Stimulated activated effector memory CD8-positive, alpha-beta T cell treated with anti-CD3 and anti-CD28 coated beads, Interleukin-12 subunit alpha, Interleukin-12 subunit beta, amount 100 ng/mL, for 72 hours (primary cell): ENCODE data around the gene CELF5.
A peak's percentile ranks its signal among the peaks of the same experiment; 100 is the strongest.

Experiments used
- ATAC-seq: fragments of 150-1000 bp; cut with Tn5 transposase; 2 replicates; pipeline ENCODE4 v1.10.0; 2021
- DNase-seq, 2 donors: peaks; one replicate each; pipeline ENCODE4 v3.0.0; 2021 to 2022; ENCODE audit warnings: low spot score in 2 of 2
- H3K27ac Mint-ChIP-seq: one replicate; pipeline ENCODE4 v1.8.0; 2022; ENCODE audit warnings: mild to moderate bottlenecking, mixed read lengths
- H3K36me3 Mint-ChIP-seq: one replicate; pipeline ENCODE4 v1.8.0; 2022; ENCODE audit warnings: mild to moderate bottlenecking, mixed read lengths
- H3K4me1 Mint-ChIP-seq: one replicate; pipeline ENCODE4 v1.8.0; 2022; ENCODE audit warnings: mixed read lengths
- H3K4me3 Mint-ChIP-seq: one replicate; pipeline ENCODE4 v1.8.0; 2022; ENCODE audit warnings: mild to moderate bottlenecking, mixed read lengths
- H3K9me3 Mint-ChIP-seq: one replicate; pipeline ENCODE4 v1.8.0; 2022; ENCODE audit warnings: mixed read lengths

The CELF5 gene

DNA sequence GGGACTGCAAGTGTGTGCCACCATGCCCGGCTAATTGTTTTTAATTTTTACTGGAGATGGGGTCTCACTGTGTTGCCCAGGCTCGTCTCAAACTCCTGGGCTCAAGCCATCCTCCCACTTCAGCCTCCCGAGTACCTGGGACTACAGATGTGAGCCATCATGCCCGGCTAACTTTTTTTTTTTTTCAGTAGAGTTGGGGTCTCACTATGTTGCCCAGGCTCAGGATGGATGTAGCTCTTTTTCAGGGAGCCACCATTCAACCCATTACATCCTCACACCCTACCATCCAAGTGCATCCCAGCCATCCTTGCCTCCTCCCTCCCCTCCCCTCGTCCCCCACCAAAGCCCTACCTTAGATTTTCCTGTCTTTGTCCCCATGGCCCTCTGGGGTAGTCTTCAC is 14.9 kb downstream of the CELF5 start:
- ATAC-seq (no peak), DNase-seq (no peak)
- H3K4me3 Mint-ChIP-seq = no peak overlapping the region
- no peaks in the 10 kb centered on the region for H3K36me3 Mint-ChIP-seq
- H3K27ac Mint-ChIP-seq = no peak overlapping the region
- peaks cover 3% of the 10 kb centered on the region for H3K9me3 Mint-ChIP-seq
- no peaks in the 10 kb centered on the region for H3K4me1 Mint-ChIP-seq

DNA sequence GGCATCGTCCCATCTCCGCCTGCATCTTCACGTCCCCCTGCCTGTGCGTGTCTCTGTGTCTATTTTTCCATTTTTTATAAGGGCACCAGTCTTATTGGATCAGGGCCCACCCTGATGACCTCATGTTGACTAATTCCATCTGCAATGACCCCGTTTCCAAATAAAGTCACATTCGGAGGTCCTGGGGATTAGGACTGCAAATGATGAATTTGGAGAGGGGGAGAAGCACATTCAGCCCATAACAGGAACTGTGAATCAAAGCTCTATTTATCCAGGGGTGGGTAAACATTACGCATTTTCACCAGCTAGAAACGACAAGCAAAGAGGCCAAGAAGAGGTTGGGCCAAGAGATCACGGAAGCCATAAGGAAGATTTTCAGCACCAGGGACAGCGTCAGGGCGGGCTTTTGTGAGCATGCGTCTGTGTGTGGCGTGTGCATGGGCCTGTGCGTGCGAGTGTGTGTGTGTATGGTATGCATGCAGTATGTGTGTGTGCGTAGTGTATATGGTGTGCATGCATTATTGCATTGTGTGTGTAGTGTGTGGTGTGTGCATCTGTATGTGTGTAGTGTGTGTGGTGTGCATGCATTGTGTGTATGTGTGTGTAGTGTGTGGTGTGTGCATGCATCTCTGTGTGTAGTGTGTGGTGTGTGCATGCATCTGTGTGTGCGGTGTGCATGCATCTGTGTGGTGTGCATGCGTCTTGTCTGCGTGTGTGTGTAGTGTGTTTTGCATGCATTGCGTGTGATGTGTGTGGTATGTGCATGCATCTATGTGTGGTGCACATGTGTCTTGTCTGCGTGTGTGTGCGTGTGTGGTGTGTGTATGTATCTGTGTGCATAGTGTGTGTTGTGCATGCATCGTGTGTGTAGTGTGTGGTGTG is 19.6 kb downstream of the CELF5 start:
- no peak overlapping the region for H3K27ac Mint-ChIP-seq
- H3K4me3 Mint-ChIP-seq = no peak overlapping the region
- ATAC-seq = peak; percentile 21
- no peaks in the 10 kb centered on the region for H3K9me3 Mint-ChIP-seq
- H3K4me1 Mint-ChIP-seq = peaks cover 6% of the 10 kb centered on the region
- no peaks in the 10 kb centered on the region for H3K36me3 Mint-ChIP-seq
- DNase-seq = no peak

DNA sequence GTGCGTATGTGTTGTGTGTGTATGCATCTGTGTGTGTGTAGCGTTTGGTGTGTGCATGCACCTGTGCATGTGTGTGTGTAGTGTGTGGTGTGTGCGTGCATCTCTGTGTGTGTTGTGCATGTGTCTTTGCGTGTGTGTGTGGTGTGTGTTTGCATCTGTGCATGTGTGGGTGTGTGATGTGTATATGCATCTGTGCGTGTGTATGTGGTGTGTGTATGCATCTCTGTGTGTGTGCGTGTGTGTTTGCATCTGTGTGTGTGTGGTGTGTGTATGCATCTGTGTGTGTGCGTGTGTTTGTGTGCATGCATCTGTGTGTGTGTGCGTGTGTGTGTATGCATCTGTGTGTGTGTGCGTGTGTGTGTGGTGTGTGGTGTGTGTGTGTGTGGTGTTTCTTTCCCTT is 20.6 kb downstream of the CELF5 start:
- DNase-seq (no peak), ATAC-seq (no peak)
- no peak overlapping the region for H3K27ac Mint-ChIP-seq
- no peaks in the 10 kb centered on the region for H3K36me3 Mint-ChIP-seq
- H3K4me1 Mint-ChIP-seq = peaks cover 12% of the 10 kb centered on the region
- no peak overlapping the region for H3K4me3 Mint-ChIP-seq
- H3K9me3 Mint-ChIP-seq = no peaks in the 10 kb centered on the region

DNA sequence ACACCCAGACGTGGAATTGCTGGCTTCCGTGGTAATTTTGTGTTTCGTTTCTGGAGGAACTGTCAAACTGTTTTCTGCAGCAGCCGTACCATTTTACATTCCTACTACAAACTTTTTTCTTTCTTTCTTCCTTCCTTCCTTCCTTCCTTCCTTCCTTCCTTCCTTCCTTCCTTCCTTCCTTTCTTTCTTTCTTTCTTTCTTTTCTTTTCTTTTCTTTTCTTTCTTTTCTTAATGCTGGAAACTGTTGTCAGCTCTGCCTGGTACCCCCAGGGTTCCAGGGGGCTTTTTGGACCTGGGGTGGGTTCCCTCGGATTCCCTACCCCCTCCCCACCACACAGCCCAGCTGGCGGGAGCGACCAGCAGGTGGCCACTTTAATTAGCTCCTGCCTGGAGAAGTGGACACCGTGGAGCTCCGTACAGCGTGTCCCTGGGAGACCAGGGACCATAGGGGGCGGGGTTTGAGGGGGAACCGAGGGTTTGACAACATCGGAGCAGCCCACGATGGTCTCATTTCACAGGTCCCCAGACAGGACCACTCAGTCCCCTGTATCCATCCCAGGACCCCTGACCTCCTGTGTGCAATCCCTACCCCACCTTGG is 24.4 kb downstream of the CELF5 start:
- Mint-ChIP-seq H3K4me3 (no peak overlapping the region), H3K27ac (no peak overlapping the region), H3K4me1 (peaks cover 12% of the 10 kb centered on the region), H3K36me3 (no peaks in the 10 kb centered on the region), H3K9me3 (no peaks in the 10 kb centered on the region)
- no peak for DNase-seq
- ATAC-seq = no peak

DNA sequence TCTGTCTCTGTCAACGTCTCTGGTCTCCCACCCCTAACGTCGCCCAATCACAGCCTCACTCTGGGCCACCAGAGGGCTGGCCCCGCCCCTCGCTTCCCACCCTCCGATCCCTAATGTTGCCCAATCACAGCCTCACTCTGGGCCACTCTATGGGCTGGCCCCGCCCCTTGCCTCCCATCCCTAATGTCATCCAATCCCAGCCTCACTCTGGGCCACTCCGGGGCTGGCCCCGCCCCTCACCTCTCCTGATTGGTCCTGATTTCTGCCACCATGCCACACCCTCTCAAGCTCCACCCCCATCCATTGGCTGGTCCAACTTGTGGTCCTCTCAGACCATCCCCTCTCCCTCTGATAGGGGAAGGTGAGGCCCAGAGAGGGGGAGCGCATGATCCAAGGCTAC is 24.9 kb downstream of the CELF5 start:
- Mint-ChIP-seq H3K9me3 (peaks cover 2% of the 10 kb centered on the region), H3K4me3 (no peak overlapping the region), H3K4me1 (peaks cover 12% of the 10 kb centered on the region), H3K27ac (no peak overlapping the region), H3K36me3 (no peaks in the 10 kb centered on the region)
- no peak for DNase-seq
- ATAC-seq = peak; percentile 55

DNA sequence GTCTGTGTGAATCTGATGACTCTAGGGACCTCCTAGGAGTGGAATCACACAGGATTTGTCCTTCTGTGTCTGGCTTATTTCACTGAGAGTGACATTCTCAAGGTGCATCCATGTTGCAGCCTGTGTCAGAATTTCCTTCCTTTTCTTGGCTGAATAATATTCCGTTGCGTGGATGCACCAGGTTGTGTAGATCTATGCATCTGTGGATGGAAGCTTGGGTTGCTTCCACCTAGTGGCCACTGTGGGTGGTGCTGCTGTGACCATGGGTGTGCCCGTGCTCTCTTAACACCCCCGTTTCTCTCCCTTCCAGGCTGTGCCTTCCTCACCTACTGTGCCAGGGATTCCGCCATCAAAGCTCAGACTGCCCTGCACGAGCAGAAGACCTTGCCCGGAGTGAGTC is 26.2 kb downstream of the CELF5 start:
- H3K4me3 Mint-ChIP-seq = no peak overlapping the region
- H3K36me3 Mint-ChIP-seq = no peaks in the 10 kb centered on the region
- DNase-seq = peak in 1 of 2 donors; percentile 61
- H3K27ac Mint-ChIP-seq = peak overlapping the region; percentile 46
- ATAC-seq = peak; percentile 75
- H3K9me3 Mint-ChIP-seq = peaks cover 7% of the 10 kb centered on the region
- H3K4me1 Mint-ChIP-seq = peaks cover 12% of the 10 kb centered on the region

DNA sequence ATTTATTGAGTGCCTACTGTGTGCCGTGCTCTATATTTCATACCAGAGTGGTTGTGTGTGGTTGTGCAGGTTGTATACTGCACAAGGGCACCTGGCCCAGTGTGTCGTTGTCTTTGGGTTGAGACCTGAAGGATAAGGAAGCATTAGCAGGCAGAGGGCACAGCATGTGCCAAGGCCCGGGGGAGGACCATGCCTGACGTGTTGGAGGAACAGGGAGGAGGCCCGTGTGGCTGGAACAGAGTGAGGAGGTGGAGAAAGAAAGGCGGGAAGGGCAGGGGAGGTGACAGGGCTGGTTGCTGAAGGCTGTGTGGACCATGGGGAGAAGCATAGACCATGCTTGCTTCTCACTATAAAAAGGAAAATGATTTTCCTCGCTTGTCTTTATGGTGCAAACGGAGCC is 26.8 kb downstream of the CELF5 start:
- H3K27ac Mint-ChIP-seq = peak overlapping the region; percentile 46
- peaks cover 12% of the 10 kb centered on the region for H3K4me1 Mint-ChIP-seq
- peaks cover 7% of the 10 kb centered on the region for H3K9me3 Mint-ChIP-seq
- ATAC-seq (no peak), DNase-seq (no peak)
- H3K36me3 Mint-ChIP-seq = no peaks in the 10 kb centered on the region
- H3K4me3 Mint-ChIP-seq = no peak overlapping the region

DNA sequence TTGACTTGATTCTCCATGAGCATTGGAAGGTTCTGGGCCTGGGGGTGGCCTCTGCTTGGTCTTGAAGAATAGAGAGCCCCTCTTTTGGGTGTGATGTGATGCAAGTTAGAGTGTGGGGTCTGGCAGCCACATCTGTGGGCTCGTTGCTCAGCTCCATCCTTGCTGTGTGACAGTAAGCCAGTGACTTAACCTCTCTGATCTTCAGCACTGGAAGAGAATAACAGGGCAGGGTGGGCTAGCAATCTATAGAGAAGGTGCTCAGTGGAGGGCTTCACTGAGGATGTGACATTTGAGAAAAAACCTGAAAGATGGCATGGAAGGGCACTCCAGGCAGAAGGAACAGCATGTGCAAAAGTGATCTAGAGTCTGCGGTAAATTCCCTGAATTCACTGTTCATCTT is 28.2 kb downstream of the CELF5 start:
- Mint-ChIP-seq H3K9me3 (peaks cover 7% of the 10 kb centered on the region), H3K4me3 (no peak overlapping the region), H3K4me1 (peaks cover 12% of the 10 kb centered on the region), H3K36me3 (no peaks in the 10 kb centered on the region), H3K27ac (no peak overlapping the region)
- DNase-seq = no peak
- ATAC-seq = no peak

DNA sequence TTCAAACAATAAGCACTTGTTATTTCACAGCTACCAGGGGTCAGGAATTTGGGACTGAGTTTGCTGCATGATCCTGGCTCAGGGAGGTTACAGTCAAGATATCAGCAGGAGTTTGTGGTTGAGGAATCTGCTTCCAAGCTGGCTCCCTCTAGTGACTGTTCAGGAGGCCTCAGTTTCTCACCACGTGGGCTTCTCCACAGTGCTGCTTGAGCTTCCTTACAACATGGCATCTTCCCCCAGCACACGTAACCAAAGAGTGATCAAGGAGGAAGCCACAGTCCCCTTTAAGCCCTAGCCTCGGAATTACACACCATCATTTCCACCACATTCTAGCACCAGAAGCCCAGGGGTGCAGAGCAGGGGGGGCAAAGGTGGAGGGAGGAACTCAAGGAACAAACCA is 28.8 kb downstream of the CELF5 start:
- peaks cover 7% of the 10 kb centered on the region for H3K9me3 Mint-ChIP-seq
- H3K27ac Mint-ChIP-seq = no peak overlapping the region
- no peaks in the 10 kb centered on the region for H3K36me3 Mint-ChIP-seq
- DNase-seq = no peak
- no peak for ATAC-seq
- peaks cover 12% of the 10 kb centered on the region for H3K4me1 Mint-ChIP-seq
- H3K4me3 Mint-ChIP-seq = no peak overlapping the region

DNA sequence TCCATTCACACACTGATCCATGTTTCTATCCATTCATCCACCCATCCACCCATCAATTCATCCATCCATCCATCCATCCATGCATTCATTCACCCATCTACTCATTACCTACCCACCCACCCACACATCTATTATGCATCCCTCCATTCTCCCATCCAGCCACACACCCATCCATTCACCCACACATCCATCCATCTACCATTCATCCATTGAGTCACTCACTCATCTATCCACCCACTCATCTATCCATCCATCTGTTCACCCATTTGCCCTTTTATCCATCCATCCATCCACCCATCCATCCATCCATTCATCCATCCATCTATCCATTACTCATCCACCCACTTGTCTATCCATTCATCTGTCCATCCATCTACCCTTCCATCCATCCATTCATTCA is 30.1 kb downstream of the CELF5 start:
- Mint-ChIP-seq H3K4me3 (no peak overlapping the region), H3K9me3 (peaks cover 7% of the 10 kb centered on the region), H3K36me3 (no peaks in the 10 kb centered on the region), H3K4me1 (peaks cover 2% of the 10 kb centered on the region), H3K27ac (no peak overlapping the region)
- no peak for DNase-seq
- no peak for ATAC-seq

DNA sequence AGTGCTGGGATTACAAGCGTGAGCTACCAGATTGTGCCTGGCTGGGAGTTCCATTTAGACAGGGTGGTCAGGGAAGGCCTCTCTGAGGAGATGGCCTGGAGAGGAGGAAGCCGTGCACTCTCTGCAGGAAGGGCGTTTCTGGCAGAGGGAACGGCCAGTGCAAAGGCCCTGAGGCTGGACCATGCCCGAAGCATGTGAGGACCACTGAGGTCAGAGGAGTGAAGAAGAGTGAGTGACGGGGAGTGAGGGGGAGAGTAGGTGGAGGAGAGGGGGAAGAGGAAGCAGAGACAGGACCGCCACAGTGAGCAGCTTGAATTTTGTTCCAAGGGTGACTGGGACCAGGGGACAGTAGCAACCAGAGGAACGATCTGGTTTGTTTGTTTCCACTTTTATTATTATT is 32.6 kb downstream of the CELF5 start:
- Mint-ChIP-seq H3K4me3 (no peak overlapping the region), H3K27ac (no peak overlapping the region), H3K9me3 (peaks cover 7% of the 10 kb centered on the region), H3K36me3 (no peaks in the 10 kb centered on the region), H3K4me1 (no peaks in the 10 kb centered on the region)
- DNase-seq = no peak
- ATAC-seq = no peak

DNA sequence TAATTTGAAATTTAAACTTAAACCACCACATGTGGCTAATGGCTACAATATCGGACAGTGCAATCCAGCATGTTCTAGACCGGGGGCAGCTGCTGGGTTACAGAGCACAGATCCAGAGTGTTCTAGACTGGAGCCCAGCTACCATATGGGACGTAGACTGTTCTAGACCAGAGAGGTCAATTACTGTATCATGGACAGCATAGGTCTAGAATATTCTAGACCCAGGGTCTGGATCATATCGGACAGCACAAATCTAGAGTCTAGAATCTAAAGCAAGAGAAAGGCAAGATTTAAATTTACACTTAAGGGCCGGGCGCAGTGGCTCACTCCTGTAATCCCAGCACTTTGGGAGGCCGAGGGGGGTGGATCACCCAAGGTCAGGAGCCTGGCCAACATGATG is 37.9 kb downstream of the CELF5 start:
- H3K4me3 Mint-ChIP-seq = no peak overlapping the region
- no peaks in the 10 kb centered on the region for H3K4me1 Mint-ChIP-seq
- ATAC-seq (no peak), DNase-seq (no peak)
- H3K27ac Mint-ChIP-seq = no peak overlapping the region
- no peaks in the 10 kb centered on the region for H3K9me3 Mint-ChIP-seq
- H3K36me3 Mint-ChIP-seq = no peaks in the 10 kb centered on the region

DNA sequence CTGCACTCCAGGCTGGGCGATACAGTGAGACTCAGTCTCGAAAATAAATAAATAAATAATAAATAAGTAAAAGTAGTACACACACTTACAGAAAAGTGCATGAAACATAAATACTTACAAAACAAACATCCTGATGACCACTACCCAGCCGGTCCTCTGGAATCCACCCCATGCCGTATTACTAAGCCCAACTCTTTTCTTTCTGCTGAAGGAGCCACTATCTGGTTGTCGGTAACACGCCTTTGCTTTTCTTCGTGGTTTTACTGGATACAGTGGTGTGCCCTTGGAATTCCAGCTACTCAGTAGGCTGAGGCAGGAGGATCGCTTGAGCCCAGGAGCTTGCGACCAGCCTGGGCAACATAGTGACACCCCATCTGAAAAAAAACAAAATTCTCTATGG is 39.4 kb downstream of the CELF5 start:
- Mint-ChIP-seq H3K36me3 (no peaks in the 10 kb centered on the region), H3K4me1 (no peaks in the 10 kb centered on the region), H3K4me3 (no peak overlapping the region), H3K9me3 (no peaks in the 10 kb centered on the region), H3K27ac (no peak overlapping the region)
- DNase-seq (no peak), ATAC-seq (no peak)

DNA sequence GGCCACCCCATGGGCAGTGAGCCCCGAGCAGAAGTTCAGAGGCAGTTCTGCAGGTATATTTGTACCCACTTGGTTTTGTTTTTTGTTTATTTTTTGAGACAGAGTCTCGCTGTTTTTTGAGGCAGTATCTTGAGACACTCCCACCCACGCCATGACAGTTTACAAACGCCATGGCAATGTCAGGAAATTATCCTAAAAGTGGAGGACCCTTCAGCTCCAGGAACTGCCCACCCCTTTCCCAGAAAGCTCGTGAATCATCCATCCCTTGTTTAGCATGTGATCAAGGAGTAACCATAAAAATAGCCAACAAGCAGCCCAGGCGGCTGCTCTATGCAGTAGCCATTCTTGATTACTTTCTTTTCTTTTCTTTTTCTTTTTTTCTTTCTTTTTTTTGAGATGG is 41.0 kb downstream of the CELF5 start:
- no peaks in the 10 kb centered on the region for H3K9me3 Mint-ChIP-seq
- ATAC-seq = no peak
- H3K4me1 Mint-ChIP-seq = no peaks in the 10 kb centered on the region
- H3K36me3 Mint-ChIP-seq = no peaks in the 10 kb centered on the region
- DNase-seq = no peak
- no peak overlapping the region for H3K27ac Mint-ChIP-seq
- H3K4me3 Mint-ChIP-seq = no peak overlapping the region

DNA sequence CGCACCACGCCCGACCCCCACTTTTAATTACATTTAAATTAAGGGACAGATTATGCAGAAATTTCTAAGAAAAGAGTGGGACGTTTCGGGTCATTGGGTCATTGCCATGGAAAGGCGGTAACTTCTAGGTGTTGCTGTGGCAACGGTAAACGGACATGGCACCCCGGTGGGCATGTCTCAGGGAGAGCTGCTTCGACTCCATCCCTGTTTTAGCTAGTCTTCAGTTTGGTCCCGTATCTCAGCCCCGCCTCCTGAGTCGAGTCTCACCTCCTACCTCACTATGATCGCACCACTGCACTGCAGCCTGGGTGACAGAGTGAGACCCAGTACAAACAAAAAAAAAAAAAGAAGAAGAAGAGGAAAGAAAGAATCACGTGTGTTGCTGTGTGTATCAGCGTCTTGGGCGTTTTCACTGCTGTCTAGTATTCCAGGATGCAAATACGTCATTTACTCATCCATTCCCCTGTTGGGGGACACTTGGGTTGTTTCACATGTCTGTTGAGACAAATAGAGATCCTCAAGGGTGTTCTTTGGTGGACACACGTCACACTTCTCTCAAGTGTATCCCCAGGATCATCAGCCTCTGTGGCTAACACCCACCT is 41.7 kb downstream of the CELF5 start:
- ATAC-seq = no peak
- peaks cover 2% of the 10 kb centered on the region for H3K36me3 Mint-ChIP-seq
- H3K4me3 Mint-ChIP-seq = no peak overlapping the region
- H3K9me3 Mint-ChIP-seq = no peaks in the 10 kb centered on the region
- no peaks in the 10 kb centered on the region for H3K4me1 Mint-ChIP-seq
- DNase-seq = no peak
- no peak overlapping the region for H3K27ac Mint-ChIP-seq
